ENCODE data around the gene USP47.

USP47 gene

GRCh38 chr11:11836676-11837231, 5.0 kb upstream of the USP47 start:
- TF ChIP-seq CTCF (IDR thresholded peaks at IDR 0.05) (no peak), ZFX (IDR thresholded peaks at IDR 0.05; ENCODE audit: borderline replicate concordance) (no peak)
- no peak overlapping the region for H3K27ac ChIP-seq

GRCh38 chr11:11839718-11840117, 2.1 kb upstream of the USP47 start:
- no peak overlapping the region for H3K27ac ChIP-seq
- no peak for TF ChIP-seq CTCF (IDR thresholded peaks at IDR 0.05)
- TF ChIP-seq ZFX (IDR thresholded peaks at IDR 0.05; ENCODE audit: borderline replicate concordance), result no peak

- no peak for TF ChIP-seq CTCF (IDR thresholded peaks at IDR 0.05)
- no peak for TF ChIP-seq ZFX (IDR thresholded peaks at IDR 0.05; ENCODE audit: borderline replicate concordance)
- H3K27ac ChIP-seq, result peak overlapping the region; percentile 93
Measured at GRCh38 chr11:11841116-11841722, 553 bp upstream of the USP47 start.

GRCh38 chr11:11842421-11843008, 743 bp downstream of the USP47 start:
- H3K27ac ChIP-seq, result peak overlapping the region; percentile 93
- TF ChIP-seq ZFX (IDR thresholded peaks at IDR 0.05; ENCODE audit: borderline replicate concordance), result no peak
- no peak for TF ChIP-seq CTCF (IDR thresholded peaks at IDR 0.05)

GRCh38 chr11:11843211-11843621, 1.4 kb downstream of the USP47 start:
- TF ChIP-seq CTCF (IDR thresholded peaks at IDR 0.05), result no peak
- TF ChIP-seq ZFX (IDR thresholded peaks at IDR 0.05; ENCODE audit: borderline replicate concordance), result no peak
- peak overlapping the region; percentile 93 for H3K27ac ChIP-seq

GRCh38 chr11:11843642-11844041, 1.9 kb downstream of the USP47 start:
- H3K27ac ChIP-seq, result peak overlapping the region; percentile 93
- TF ChIP-seq ZFX (IDR thresholded peaks at IDR 0.05; ENCODE audit: borderline replicate concordance) (no peak), CTCF (IDR thresholded peaks at IDR 0.05) (no peak)

- TF ChIP-seq CTCF (IDR thresholded peaks at IDR 0.05) (no peak), ZFX (IDR thresholded peaks at IDR 0.05; ENCODE audit: borderline replicate concordance) (no peak)
- H3K27ac ChIP-seq, result peak overlapping the region; percentile 93
Measured at GRCh38 chr11:11844272-11844671, 2.5 kb downstream of the USP47 start.

Measured in 22Rv1 (cell line).